ENCODE data around the gene JAZF1. TPM values are rescaled to one million over a fixed set of nuclear protein-coding genes. Genes with fewer than 3 reads are reported as not detected.

JAZF1 gene
- total and polyA plus RNA-seq, 2 of the 4 experiments (the other 2 are of a cell fraction): 8.4 to 10.5 TPM

- Histone ChIP-seq H2AK9ac (replicated peaks; ENCODE audit: low read depth, low read length, poor library complexity) (no peak overlapping the region), H3K36me3 (ENCODE audit: control insufficient read depth, insufficient read depth, low read length) (no peaks in the 10 kb centered on the region), H3K56ac (ENCODE audit: extremely low read depth, insufficient read depth, low read length) (no peak overlapping the region), H3K9ac (ENCODE audit: low read depth, low read length) (no peak overlapping the region), H4K5ac (ENCODE audit: low read depth, low read length) (no peak overlapping the region), H3K4me3 (ENCODE audit: insufficient read depth, low read depth, low read length) (no peak overlapping the region), H2BK120ac (ENCODE audit: low read depth, low read length) (no peak overlapping the region), H2BK20ac (ENCODE audit: low read depth, low read length) (no peak overlapping the region), H3K18ac (ENCODE audit: low read depth, low read length) (no peak overlapping the region), H3K4me1 (ENCODE audit: control insufficient read depth, insufficient read depth, low read length) (peaks cover 4% of the 10 kb centered on the region), H3K27ac (ENCODE audit: insufficient read depth, low read length) (no peak overlapping the region), H4K20me1 (ENCODE audit: insufficient read depth, low read length) (peaks cover 5% of the 10 kb centered on the region; the same call in 1 of the 2 replicates), H3K9me1 (ENCODE audit: insufficient read depth, low read length) (peaks cover 6% of the 10 kb centered on the region; the same call in 1 of the 2 replicates), H3K4me2 (ENCODE audit: low read depth, low read length) (no peak overlapping the region), H3K79me1 (ENCODE audit: low read depth in 1 of 2, low read length in 2 of 2) (peaks cover 20 to 50% of the 10 kb centered on the region in 2 experiments), H2AK5ac (ENCODE audit: low read depth, low read length) (no peak overlapping the region), H4K91ac (ENCODE audit: insufficient read depth, low read depth, low read length) (no peak overlapping the region), H2AFZ (replicated peaks; ENCODE audit: low read length, poor library complexity) (no peak overlapping the region), H3K9me3 (ENCODE audit: control insufficient read depth, insufficient read depth, low read length) (no peaks in the 10 kb centered on the region), H3K27me3 (ENCODE audit: control insufficient read depth, insufficient read depth, low read length) (no peaks in the 10 kb centered on the region), H2BK15ac (ENCODE audit: low read depth, low read length) (no peak overlapping the region), H2BK5ac (ENCODE audit: low read depth, low read length, poor library complexity, severe bottlenecking) (no peak overlapping the region), H3K23ac (ENCODE audit: low read depth, low read length) (no peak overlapping the region), H3K4ac (ENCODE audit: low read depth, low read length) (no peak overlapping the region), H4K8ac (ENCODE audit: low read depth in 2 of 2, low read length in 2 of 2) (no peak overlapping the region), H3K14ac (replicated peaks; ENCODE audit: low read depth, low read length) (no peak overlapping the region)
- intact Hi-C loops (cut with micrococcal nuclease) (loop anchor here (5.0 to 10.0 kb wide), 2 partner anchors 313 to 350 kb away; partner anchors contain the start of gene TAX1BP1), in situ Hi-C loops (cut with MboI; ENCODE audit: low sequenced_read_pairs) (no loop called here), dilution Hi-C loops (cut with HindIII; ENCODE audit: low sequenced_read_pairs, unreplicated experiment) (no loop called here)
- TF ChIP-seq MXI1 (IDR thresholded peaks at IDR 0.05; ENCODE audit: borderline replicate concordance, low read depth, low read length): no peak
- TF ChIP-seq, protein P1, sequence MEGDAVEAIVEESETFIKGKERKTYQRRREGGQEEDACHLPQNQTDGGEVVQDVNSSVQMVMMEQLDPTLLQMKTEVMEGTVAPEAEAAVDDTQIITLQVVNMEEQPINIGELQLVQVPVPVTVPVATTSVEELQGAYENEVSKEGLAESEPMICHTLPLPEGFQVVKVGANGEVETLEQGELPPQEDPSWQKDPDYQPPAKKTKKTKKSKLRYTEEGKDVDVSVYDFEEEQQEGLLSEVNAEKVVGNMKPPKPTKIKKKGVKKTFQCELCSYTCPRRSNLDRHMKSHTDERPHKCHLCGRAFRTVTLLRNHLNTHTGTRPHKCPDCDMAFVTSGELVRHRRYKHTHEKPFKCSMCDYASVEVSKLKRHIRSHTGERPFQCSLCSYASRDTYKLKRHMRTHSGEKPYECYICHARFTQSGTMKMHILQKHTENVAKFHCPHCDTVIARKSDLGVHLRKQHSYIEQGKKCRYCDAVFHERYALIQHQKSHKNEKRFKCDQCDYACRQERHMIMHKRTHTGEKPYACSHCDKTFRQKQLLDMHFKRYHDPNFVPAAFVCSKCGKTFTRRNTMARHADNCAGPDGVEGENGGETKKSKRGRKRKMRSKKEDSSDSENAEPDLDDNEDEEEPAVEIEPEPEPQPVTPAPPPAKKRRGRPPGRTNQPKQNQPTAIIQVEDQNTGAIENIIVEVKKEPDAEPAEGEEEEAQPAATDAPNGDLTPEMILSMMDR (conservative IDR thresholded peaks at IDR 0.05; ENCODE audit: low read depth, low read length): no peak
- no peak for TF ChIP-seq MAFK (IDR thresholded peaks at IDR 0.05; ENCODE audit: low read depth, low read length)
- TF ChIP-seq FOS (IDR thresholded peaks at IDR 0.05; ENCODE audit: low read depth, low read length): no peak
- no peak for TF ChIP-seq USF2 (IDR thresholded peaks at IDR 0.05; ENCODE audit: low read depth, low read length)
- no peak for TF ChIP-seq SMC3 (IDR thresholded peaks at IDR 0.05; ENCODE audit: low read depth, low read length)
- TF ChIP-seq, protein P2, sequence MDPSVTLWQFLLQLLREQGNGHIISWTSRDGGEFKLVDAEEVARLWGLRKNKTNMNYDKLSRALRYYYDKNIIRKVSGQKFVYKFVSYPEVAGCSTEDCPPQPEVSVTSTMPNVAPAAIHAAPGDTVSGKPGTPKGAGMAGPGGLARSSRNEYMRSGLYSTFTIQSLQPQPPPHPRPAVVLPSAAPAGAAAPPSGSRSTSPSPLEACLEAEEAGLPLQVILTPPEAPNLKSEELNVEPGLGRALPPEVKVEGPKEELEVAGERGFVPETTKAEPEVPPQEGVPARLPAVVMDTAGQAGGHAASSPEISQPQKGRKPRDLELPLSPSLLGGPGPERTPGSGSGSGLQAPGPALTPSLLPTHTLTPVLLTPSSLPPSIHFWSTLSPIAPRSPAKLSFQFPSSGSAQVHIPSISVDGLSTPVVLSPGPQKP (IDR thresholded peaks at IDR 0.05; ENCODE audit: borderline replicate concordance, low read depth, low read length): no peak
- no peak for TF ChIP-seq POLR2A (IDR thresholded peaks at IDR 0.05; ENCODE audit: low read depth, low read length)
- no peak for TF ChIP-seq RFX5 (IDR thresholded peaks at IDR 0.05; ENCODE audit: low read depth, low read length)
- TF ChIP-seq MAZ (IDR thresholded peaks at IDR 0.05; ENCODE audit: borderline replicate concordance, low read depth, low read length): no peak
- no peak for TF ChIP-seq NFE2L2 (IDR thresholded peaks at IDR 0.05; ENCODE audit: low read depth, low read length)
- no peak for TF ChIP-seq BHLHE40 (IDR thresholded peaks at IDR 0.05; ENCODE audit: low read depth, low read length)
- TF ChIP-seq RAD21 (IDR thresholded peaks at IDR 0.05; ENCODE audit: low read length): no peak
- TF ChIP-seq CEBPB (IDR thresholded peaks at IDR 0.05; ENCODE audit: low read depth, low read length): no peak
- no TSS peak for BruUV-seq (replicated peaks)
- ChIA-PET POLR2A (ENCODE audit: unreplicated experiment) (no interaction called here), CTCF (interaction anchor here (1.8 to 2.9 kb wide), 2 partner anchors 33 to 34 kb away, joined by 6 to 10 read pairs; no protein-coding TSS in a partner anchor)
- DNase-seq (no peak), ATAC-seq (ENCODE audit: low read depth) (no peak)
- WGBS, 2 experiments (ENCODE audit: extremely low coverage in 2 of 2, insufficient read length in 1 of 2): no CpG with 5 or more reads among the region's 4 CpGs
Measured at GRCh38 chr7:28095231-28095630, 85.4 kb downstream of the JAZF1 start.

All from IMR-90 (cell line).